ENCODE results near the gene NBPF8. TPM values are rescaled to one million over a fixed set of nuclear protein-coding genes. Genes with fewer than 3 reads are reported as not detected.
"Not testable (repeated sequence)": the region's sequence is repeated elsewhere in the genome, so short reads cannot be mapped to it uniquely, and the experiment has no call there.

The NBPF8 gene, protein sequence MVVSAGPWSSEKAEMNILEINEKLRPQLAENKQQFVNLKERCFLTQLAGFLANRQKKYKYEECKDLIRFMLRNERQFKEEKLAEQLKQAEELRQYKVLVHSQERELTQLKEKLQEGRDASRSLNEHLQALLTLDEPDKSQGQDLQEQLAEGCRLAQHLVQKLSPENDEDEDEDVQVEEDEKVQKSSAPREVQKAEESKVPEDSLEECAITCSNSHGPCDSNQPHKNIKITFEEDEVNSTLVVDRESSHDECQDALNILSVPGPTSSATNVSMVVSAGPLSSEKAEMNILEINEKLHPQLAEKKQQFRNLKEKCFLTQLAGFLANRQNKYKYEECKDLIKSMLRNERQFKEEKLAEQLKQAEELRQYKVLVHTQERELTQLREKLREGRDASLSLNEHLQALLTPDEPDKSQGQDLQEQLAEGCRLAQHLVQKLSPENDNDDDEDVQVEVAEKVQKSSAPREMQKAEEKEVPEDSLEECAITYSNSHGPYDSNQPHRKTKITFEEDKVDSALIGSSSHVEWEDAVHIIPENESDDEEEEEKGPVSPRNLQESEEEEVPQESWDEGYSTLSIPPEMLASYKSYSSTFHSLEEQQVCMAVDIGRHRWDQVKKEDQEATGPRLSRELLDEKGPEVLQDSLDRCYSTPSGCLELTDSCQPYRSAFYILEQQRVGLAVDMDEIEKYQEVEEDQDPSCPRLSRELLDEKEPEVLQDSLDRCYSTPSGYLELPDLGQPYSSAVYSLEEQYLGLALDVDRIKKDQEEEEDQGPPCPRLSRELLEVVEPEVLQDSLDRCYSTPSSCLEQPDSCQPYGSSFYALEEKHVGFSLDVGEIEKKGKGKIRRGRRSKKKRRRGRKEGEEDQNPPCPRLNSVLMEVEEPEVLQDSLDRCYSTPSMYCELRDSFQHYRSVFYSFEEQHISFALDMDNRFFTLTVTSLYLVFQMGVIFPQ
- total RNA-seq, result 14.3 and 15.3 TPM in 2 replicates

DNA sequence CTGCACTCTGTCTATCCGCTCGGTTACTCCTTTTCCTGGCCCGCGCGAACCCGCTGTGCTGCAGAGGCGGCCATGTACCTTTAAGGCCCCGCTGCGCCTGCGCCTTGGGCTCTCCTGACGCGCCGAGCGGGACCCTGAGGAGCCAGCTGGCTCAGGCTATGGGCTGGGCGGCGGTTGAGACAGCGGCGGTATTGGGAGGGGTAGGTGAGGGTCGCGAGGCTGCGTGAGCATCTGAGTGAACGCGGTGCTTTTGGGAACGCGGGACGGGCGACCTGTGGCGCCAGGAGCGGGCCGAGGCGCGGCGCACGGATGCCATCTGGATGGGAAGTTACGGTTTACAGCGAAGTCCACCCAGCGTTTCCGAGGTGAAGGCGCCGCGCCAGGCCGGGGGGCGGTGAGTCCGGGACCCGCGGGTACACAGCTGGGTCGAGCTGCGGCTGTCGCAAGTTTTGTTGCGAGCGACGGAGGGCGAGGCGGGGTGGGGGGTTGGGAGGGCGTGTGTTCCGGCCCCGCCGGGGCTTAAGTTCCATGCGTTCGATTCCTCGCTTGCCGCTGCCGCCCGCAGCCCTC lies at the start of gene NBPF8:
NBPF8 (plus strand) TSS at position 125 of the 570 bp plus-strand sequence. CDS start 21,488 bp downstream, outside the sequence.
- H3K27me3 Mint-ChIP-seq (ENCODE audit: low read depth); H3K36me3 Mint-ChIP-seq (ENCODE audit: low read depth); intact Hi-C loops (cut with micrococcal nuclease); H3K9me3 Mint-ChIP-seq; H3K4me1 Mint-ChIP-seq (ENCODE audit: low read depth): not testable (repeated sequence)
- DNase-seq (ENCODE audit: low spot score), result peak; percentile 70
- Mint-ChIP-seq H3K27ac (peak within 1 kb of the TSS; percentile 61), H3K4me3 (ENCODE audit: low read depth) (peak within 1 kb of the TSS; percentile 81)

DNA sequence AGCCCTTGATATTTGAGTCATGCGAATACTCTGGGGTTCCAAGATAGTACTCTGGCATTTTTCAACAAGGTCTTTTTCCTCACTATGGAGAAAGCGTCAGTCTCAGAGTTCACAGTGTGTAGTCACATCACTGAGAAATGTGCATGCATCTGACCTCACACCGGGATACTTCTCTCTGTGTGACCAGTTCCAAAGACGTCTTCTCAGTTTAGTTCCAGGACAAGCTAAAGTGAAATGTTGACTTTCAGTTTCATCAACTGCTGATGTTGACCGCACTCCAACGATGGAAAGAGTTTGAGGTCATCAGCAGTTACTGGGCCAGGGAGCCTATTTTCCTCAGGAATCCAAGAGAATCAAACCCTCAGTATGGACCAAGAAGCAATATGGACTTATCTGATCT lies 47.1 kb upstream of the NBPF8 start:
- H3K4me1 Mint-ChIP-seq (ENCODE audit: low read depth); H3K27ac Mint-ChIP-seq; H3K36me3 Mint-ChIP-seq (ENCODE audit: low read depth); H3K9me3 Mint-ChIP-seq; H3K27me3 Mint-ChIP-seq (ENCODE audit: low read depth); DNase-seq (ENCODE audit: low spot score); intact Hi-C loops (cut with micrococcal nuclease); H3K4me3 Mint-ChIP-seq (ENCODE audit: low read depth): not testable (repeated sequence)

DNA sequence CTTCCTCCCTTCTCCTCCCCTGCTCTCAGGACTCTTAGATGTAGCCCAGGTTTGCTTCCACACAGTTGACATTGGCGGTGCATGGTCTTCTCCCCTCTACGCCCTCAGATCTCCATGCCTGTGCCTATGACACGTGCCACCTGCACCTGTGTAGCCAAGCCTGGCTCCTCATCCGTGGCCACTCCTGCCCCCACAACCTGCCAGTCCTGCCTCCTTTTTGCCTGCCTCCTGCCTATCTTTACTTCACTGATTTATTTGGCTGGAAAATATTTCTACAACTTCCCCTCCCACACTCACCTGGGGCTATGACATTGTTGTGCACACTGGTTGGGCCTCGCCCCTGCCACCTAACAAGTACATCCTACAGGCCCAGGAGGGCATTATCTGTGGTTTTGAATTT lies 28.2 kb upstream of the NBPF8 start:
- H3K36me3 Mint-ChIP-seq (ENCODE audit: low read depth); DNase-seq (ENCODE audit: low spot score); H3K4me1 Mint-ChIP-seq (ENCODE audit: low read depth); H3K9me3 Mint-ChIP-seq; H3K27me3 Mint-ChIP-seq (ENCODE audit: low read depth); H3K27ac Mint-ChIP-seq; intact Hi-C loops (cut with micrococcal nuclease); H3K4me3 Mint-ChIP-seq (ENCODE audit: low read depth): not testable (repeated sequence)

DNA sequence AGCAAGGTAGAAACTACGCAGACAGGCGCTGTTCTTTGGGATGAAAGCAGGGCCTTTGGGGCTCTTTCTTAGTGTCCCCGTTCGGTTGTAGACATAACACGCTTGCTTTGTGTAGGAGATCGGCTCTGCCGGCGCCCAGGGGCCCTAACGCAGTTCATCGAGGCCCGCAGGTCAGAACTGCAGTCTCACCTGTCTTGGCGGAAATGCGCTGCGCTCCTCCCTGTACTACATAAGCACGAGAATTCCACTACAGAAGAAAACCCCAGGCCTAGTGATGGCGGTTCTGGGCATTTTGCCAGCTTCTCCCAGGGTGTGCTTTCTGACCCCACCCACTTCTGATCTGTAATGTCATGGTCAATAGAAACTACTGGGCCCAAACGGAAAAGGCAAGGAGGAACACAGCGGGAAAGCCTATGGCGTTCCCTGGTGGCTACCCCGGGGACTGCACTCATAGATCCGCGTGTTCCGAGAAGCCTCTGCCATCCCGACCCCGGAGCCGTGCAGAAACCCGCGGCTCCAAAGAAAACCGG lies 26.2 kb upstream of the NBPF8 start:
- intact Hi-C loops (cut with micrococcal nuclease); H3K4me1 Mint-ChIP-seq (ENCODE audit: low read depth); H3K27ac Mint-ChIP-seq; H3K36me3 Mint-ChIP-seq (ENCODE audit: low read depth); H3K4me3 Mint-ChIP-seq (ENCODE audit: low read depth); H3K9me3 Mint-ChIP-seq; H3K27me3 Mint-ChIP-seq (ENCODE audit: low read depth): not testable (repeated sequence)
- peak; percentile 12 for DNase-seq (ENCODE audit: low spot score)

DNA sequence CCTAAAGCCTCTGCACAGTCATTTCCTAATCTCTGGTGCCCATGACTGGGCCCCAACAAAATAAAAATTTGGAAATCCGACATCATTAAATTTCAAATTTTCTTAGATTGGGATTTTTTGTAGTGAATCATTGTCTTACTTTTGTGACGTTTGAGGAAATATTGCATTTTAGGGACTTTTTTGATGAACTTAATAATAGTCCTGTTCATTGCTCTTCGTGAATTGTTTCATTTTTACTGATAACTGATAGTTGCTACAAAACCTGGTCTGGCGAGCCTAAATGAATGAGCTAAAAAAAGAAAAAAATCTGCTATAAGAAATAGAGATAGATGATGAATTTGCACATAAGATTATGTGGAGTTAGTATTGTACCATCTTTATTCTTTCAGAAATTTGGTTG lies 23.5 kb upstream of the NBPF8 start:
- H3K9me3 Mint-ChIP-seq; H3K36me3 Mint-ChIP-seq (ENCODE audit: low read depth); H3K4me3 Mint-ChIP-seq (ENCODE audit: low read depth); H3K4me1 Mint-ChIP-seq (ENCODE audit: low read depth); H3K27me3 Mint-ChIP-seq (ENCODE audit: low read depth); H3K27ac Mint-ChIP-seq; intact Hi-C loops (cut with micrococcal nuclease); DNase-seq (ENCODE audit: low spot score): not testable (repeated sequence)

DNA sequence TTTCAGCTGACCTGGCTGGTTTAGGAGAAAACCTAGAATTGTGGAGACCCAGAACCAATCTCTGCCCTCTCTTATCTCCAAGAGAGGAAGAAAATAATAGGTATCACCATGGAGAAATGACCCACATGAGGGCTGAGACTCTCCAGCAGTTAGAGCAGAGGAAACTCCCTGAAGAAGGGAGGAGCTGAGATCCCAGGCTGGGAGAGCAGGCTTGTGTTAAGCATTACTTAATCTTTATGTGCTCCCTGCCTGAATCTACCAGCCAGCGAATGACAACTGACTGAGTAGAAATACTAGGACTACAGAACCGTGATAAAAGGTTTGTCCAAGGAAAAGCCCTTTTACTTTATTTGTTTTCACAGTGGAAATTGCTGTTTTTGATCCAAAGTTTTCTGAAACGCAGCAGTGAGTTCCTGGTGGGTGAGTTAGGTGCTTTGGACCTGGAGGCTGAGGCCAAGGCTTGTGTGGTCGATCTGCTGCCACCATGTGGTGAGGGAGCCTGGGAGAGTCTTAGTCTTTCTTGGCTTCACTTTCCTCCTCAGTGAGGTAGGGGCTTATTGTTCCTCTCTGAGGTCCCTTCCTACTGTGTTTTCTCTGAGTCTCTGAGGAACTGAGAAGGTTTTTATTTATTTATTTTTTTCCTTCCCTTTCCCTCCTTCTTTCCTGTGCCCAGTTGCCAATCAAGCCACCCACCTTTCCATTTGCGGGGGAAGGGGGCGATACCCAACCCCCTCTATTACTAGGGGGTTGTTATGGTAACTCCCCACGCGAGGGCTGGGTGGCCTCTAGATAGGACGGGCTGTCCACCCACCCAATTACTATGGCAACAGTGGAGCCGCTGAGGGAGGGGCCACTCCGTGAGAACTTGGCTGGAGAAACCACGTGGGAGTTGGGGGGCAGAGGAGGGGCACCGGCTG lies 21.3 kb upstream of the NBPF8 start:
- DNase-seq (ENCODE audit: low spot score); H3K27me3 Mint-ChIP-seq (ENCODE audit: low read depth); H3K9me3 Mint-ChIP-seq; H3K4me3 Mint-ChIP-seq (ENCODE audit: low read depth); intact Hi-C loops (cut with micrococcal nuclease); H3K27ac Mint-ChIP-seq; H3K4me1 Mint-ChIP-seq (ENCODE audit: low read depth); H3K36me3 Mint-ChIP-seq (ENCODE audit: low read depth): not testable (repeated sequence)

DNA sequence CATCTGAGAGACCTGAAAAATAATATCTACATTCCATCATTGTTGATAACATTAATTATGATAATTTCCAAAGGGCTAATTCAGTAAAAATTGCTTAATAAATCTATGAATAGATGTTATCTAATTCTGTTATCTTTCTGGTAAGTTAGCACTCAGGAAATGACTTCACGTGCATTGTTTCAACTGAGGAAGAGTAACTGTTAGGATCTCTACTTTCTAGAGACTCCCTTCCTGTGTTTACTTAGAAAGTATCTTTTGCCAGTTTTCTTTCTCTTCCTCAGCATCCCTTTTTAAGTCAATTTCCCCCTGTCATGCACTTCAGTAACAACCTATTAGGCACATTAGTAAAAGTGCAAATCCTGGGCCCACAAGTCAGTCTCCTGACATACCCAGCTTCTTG lies 9.5 kb upstream of the NBPF8 start:
- H3K9me3 Mint-ChIP-seq; H3K27ac Mint-ChIP-seq; intact Hi-C loops (cut with micrococcal nuclease); H3K4me3 Mint-ChIP-seq (ENCODE audit: low read depth); H3K4me1 Mint-ChIP-seq (ENCODE audit: low read depth); H3K36me3 Mint-ChIP-seq (ENCODE audit: low read depth); H3K27me3 Mint-ChIP-seq (ENCODE audit: low read depth); DNase-seq (ENCODE audit: low spot score): not testable (repeated sequence)

DNA sequence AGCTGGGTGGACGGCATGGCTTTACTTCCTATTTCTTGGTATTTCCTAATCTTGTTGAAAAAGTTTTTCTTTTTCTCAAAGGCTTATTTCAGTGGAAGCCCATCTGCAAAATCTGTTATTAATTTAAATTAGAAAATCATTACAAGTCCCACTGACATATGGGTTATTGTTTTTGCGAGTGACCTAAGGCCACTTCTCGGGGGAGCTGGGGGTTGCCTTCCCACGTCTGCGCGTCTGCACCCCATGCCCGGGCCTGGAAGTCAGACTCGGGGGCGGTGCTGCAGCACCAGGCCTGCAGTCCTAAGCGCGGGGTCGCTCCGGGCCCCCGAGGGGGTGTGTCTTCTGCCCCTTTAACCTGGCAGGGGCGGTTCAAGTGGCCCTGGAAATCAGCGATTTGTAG lies 384 bp upstream of the NBPF8 start:
- not testable (repeated sequence) for DNase-seq (ENCODE audit: low spot score)

DNA sequence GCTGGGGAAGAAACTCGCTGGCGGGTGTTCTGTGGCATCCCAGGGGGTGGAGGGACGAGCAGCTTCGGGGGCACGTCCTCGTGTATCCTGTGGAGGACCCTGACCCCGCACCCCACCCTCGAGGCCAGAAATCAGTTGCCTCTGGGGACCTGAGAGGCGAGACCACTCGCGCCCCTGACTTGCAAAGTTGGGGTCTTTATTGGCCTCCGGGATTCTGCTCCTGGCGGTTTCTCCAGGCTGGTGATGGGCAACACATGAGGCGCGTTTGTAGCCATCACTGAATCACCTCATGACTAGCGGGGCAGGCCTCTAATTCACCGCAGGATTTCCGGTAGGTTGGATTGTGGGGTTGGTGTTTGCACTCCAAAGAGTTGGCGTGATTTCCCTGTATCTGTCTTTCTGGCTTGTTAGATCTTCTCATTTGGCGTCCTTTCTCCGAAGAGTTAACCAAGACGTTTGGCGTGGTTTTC lies 692 bp downstream of the NBPF8 start:
- peak overlapping the region; percentile 61 for H3K27ac Mint-ChIP-seq

More for the DNA sequence above, 384 bp upstream of the NBPF8 start:
- intact Hi-C loops (cut with micrococcal nuclease); H3K4me1 Mint-ChIP-seq (ENCODE audit: low read depth); H3K9me3 Mint-ChIP-seq; H3K27me3 Mint-ChIP-seq (ENCODE audit: low read depth); H3K27ac Mint-ChIP-seq; H3K4me3 Mint-ChIP-seq (ENCODE audit: low read depth); H3K36me3 Mint-ChIP-seq (ENCODE audit: low read depth): not testable (repeated sequence)

DNA sequence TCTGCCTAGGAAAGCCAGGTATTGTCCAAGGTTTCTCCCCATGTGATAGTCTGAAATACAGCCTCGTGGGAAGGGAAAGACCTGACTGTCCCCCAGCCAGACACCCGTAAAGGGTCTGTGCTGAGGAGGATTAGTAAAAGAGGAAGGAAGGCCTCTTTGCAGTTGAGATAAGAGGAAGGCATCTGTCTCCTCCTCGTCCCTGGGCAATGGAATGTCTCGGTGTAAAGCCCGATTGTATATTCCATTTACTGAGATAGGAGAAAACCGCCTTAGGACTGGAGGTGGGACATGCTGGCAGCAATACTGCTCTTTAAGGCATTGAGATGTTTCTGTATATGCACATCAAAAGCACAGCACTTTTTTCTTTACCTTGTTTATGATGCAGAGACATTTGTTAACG lies 10.2 kb downstream of the NBPF8 start:
- H3K4me1 Mint-ChIP-seq (ENCODE audit: low read depth); H3K4me3 Mint-ChIP-seq (ENCODE audit: low read depth); H3K27me3 Mint-ChIP-seq (ENCODE audit: low read depth); H3K9me3 Mint-ChIP-seq; H3K27ac Mint-ChIP-seq; intact Hi-C loops (cut with micrococcal nuclease); DNase-seq (ENCODE audit: low spot score): not testable (repeated sequence)
- H3K36me3 Mint-ChIP-seq (ENCODE audit: low read depth), result peaks cover 13% of the 10 kb centered on the region

More for the DNA sequence above, 692 bp downstream of the NBPF8 start:
- H3K27me3 Mint-ChIP-seq (ENCODE audit: low read depth); H3K4me1 Mint-ChIP-seq (ENCODE audit: low read depth); H3K9me3 Mint-ChIP-seq; H3K36me3 Mint-ChIP-seq (ENCODE audit: low read depth); intact Hi-C loops (cut with micrococcal nuclease): not testable (repeated sequence)
- DNase-seq (ENCODE audit: low spot score), result peak; percentile 36
- peak overlapping the region; percentile 81 for H3K4me3 Mint-ChIP-seq (ENCODE audit: low read depth)

DNA sequence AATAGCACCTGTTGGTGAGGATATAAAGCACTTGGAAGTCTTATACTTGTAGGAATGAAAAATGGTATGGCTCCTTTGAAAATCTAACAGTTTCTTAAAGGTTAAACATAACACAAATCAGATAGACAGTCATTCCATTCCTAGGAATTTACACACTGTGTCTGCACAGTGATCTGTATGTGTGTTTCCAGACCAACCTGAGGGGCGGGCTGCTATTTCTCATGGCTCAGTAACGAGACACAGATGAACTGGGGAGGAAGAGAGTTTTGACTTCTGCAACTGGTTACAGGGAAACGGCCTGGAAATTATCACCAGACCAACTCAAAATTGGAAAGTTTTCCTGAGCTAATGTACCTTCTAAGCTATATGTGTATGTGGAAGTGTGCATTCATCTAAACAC lies 16.8 kb downstream of the NBPF8 start:
- DNase-seq (ENCODE audit: low spot score); H3K27ac Mint-ChIP-seq; intact Hi-C loops (cut with micrococcal nuclease); H3K36me3 Mint-ChIP-seq (ENCODE audit: low read depth); H3K9me3 Mint-ChIP-seq; H3K27me3 Mint-ChIP-seq (ENCODE audit: low read depth); H3K4me1 Mint-ChIP-seq (ENCODE audit: low read depth); H3K4me3 Mint-ChIP-seq (ENCODE audit: low read depth): not testable (repeated sequence)

DNA sequence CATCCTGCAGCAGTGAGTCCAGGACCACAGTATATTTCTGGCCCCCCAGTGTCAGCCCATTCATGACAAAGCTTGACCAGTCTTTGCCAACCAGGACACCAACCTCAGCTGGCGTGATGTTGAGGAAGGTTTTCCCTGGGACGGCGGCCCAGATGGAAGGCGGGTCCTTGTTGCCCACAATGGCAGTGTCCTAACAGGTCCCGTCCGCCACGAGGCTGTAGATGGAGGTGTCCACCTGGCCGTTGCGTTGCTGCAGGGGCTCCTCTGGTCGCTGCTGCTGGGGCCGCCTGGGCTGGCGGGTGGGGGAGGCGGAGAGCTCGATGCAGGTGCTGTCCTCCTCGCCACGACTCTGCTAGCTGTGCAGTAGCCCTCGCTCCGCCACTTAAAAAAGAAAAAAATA lies 19.0 kb downstream of the NBPF8 start:
- H3K4me1 Mint-ChIP-seq (ENCODE audit: low read depth); H3K9me3 Mint-ChIP-seq; H3K27ac Mint-ChIP-seq; H3K4me3 Mint-ChIP-seq (ENCODE audit: low read depth); DNase-seq (ENCODE audit: low spot score); H3K36me3 Mint-ChIP-seq (ENCODE audit: low read depth); intact Hi-C loops (cut with micrococcal nuclease); H3K27me3 Mint-ChIP-seq (ENCODE audit: low read depth): not testable (repeated sequence)

All from activated T-helper 2 cell treated with anti-CD3 and anti-CD28 coated beads, Interferon-gamma antibody, Interleukin-2, Interleukin-4, amounts not matched to agents 10 μg/mL and 5 μg/mL and 100 μg/mL, durations not matched to agents 14 hours and 24 hours and 36 hours (primary cell).